GM12878 (cell line): ENCODE data around the gene ZNF334. TPM values are rescaled to one million over a fixed set of nuclear protein-coding genes. Genes with fewer than 3 reads are reported as not detected.

Experiments
- PAX8 ChIP-seq: fragments of 450-650 bp; IDR thresholded peaks from 2 replicates; pipeline ENCODE4 v1.6.1; 2017; ENCODE audit warnings: mild to moderate bottlenecking, moderate library complexity
- SMC3 ChIP-seq: IDR thresholded peaks from 2 replicates; pipeline ENCODE4 v1.6.1; 2011; ENCODE audit warnings: low read length, improper control_type of control experiment, borderline replicate concordance
- TARDBP ChIP-seq: IDR thresholded peaks from 2 replicates; pipeline ENCODE4 v1.6.1; 2016; ENCODE audit warnings: borderline replicate concordance
- polyA plus RNA-seq, 11 experiments: library from polyadenylated mRNA; depleted of rRNA in 4 of 11; unstranded in 6 of 11; stranded (reverse) in 5 of 11; fragments of >200 nt; fragmentation: Nextera tagmentation in 4 of 11; fragmentation: Illumina TruSeq in 1 of 11; extraction: Ambion mirVana in 4 of 11; extraction: Trizol in 1 of 11; gene quantifications; 1 replicate in 1 of 11; 2 replicates in 10 of 11; pipeline versions ENCODE4 v1.2.1 to v1.2.3, GENCODE V29; 2011 to 2016; ENCODE audit warnings: inconsistent platforms in 2 of 11, missing spikeins in 2 of 11, low read depth in 1 of 11
- total RNA-seq, 4 experiments: library from RNA; depleted of rRNA in 3 of 4; stranded (reverse); fragments of >200 nt in 3 of 4; fragmentation: Illumina TruSeq in 1 of 4; extraction: Trizol in 1 of 4; gene quantifications; 2 replicates each; pipeline versions ENCODE4 v1.2.1 to v1.2.3, GENCODE V29; 2013 to 2021
- TF ChIP-seq, protein P1 (sequence below): fragments of 450-650 bp; IDR thresholded peaks from 2 replicates; pipeline ENCODE4 v1.6.1; 2017; ENCODE audit warnings: mild to moderate bottlenecking
- TF ChIP-seq, protein P2 (sequence below): fragments of 450-650 bp; IDR thresholded peaks from 2 replicates; pipeline ENCODE4 v1.6.1; 2017; ENCODE audit warnings: low read depth, mild to moderate bottlenecking, moderate library complexity
- TF ChIP-seq, protein P3 (sequence below): fragments of 450-650 bp; IDR thresholded peaks from 2 replicates; pipeline ENCODE4 v1.6.1; 2017; ENCODE audit warnings: mild to moderate bottlenecking, moderate library complexity

Gene ZNF334
- total and polyA plus RNA-seq, 10 of the 15 experiments (the other 5 are each of a cell fraction or from before 2014, with no cell fraction given): 0.08 to 2.0 (median 1.2) TPM

DNA sequence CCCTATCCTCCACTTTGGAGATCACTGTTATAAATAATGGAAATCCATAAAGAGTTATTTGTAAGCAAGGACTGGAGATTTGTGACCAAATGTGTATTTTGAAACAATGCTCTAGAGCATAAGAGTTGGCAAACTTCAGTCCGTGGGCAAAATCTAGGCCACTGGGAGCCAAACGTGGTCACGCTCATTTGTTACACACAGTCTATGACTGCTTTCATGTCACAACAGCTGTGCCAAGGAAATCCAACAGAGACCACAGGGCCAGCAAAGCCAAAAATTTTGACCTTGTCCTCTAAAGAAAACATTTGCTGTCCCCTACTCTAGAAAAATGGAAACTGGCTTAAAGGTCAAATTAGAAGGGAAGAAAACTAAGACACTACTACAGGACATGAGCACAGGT is 7.9 kb downstream of the ZNF334 start (continued):
- TF ChIP-seq, protein P1, sequence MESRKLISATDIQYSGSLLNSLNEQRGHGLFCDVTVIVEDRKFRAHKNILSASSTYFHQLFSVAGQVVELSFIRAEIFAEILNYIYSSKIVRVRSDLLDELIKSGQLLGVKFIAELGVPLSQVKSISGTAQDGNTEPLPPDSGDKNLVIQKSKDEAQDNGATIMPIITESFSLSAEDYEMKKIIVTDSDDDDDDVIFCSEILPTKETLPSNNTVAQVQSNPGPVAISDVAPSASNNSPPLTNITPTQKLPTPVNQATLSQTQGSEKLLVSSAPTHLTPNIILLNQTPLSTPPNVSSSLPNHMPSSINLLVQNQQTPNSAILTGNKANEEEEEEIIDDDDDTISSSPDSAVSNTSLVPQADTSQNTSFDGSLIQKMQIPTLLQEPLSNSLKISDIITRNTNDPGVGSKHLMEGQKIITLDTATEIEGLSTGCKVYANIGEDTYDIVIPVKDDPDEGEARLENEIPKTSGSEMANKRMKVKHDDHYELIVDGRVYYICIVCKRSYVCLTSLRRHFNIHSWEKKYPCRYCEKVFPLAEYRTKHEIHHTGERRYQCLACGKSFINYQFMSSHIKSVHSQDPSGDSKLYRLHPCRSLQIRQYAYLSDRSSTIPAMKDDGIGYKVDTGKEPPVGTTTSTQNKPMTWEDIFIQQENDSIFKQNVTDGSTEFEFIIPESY: no peak
- TF ChIP-seq, protein P2, sequence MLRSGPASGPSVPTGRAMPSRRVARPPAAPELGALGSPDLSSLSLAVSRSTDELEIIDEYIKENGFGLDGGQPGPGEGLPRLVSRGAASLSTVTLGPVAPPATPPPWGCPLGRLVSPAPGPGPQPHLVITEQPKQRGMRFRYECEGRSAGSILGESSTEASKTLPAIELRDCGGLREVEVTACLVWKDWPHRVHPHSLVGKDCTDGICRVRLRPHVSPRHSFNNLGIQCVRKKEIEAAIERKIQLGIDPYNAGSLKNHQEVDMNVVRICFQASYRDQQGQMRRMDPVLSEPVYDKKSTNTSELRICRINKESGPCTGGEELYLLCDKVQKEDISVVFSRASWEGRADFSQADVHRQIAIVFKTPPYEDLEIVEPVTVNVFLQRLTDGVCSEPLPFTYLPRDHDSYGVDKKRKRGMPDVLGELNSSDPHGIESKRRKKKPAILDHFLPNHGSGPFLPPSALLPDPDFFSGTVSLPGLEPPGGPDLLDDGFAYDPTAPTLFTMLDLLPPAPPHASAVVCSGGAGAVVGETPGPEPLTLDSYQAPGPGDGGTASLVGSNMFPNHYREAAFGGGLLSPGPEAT: no peak
- TF ChIP-seq PAX8: no peak
- no peak for TF ChIP-seq SMC3
- TF ChIP-seq, protein P3, sequence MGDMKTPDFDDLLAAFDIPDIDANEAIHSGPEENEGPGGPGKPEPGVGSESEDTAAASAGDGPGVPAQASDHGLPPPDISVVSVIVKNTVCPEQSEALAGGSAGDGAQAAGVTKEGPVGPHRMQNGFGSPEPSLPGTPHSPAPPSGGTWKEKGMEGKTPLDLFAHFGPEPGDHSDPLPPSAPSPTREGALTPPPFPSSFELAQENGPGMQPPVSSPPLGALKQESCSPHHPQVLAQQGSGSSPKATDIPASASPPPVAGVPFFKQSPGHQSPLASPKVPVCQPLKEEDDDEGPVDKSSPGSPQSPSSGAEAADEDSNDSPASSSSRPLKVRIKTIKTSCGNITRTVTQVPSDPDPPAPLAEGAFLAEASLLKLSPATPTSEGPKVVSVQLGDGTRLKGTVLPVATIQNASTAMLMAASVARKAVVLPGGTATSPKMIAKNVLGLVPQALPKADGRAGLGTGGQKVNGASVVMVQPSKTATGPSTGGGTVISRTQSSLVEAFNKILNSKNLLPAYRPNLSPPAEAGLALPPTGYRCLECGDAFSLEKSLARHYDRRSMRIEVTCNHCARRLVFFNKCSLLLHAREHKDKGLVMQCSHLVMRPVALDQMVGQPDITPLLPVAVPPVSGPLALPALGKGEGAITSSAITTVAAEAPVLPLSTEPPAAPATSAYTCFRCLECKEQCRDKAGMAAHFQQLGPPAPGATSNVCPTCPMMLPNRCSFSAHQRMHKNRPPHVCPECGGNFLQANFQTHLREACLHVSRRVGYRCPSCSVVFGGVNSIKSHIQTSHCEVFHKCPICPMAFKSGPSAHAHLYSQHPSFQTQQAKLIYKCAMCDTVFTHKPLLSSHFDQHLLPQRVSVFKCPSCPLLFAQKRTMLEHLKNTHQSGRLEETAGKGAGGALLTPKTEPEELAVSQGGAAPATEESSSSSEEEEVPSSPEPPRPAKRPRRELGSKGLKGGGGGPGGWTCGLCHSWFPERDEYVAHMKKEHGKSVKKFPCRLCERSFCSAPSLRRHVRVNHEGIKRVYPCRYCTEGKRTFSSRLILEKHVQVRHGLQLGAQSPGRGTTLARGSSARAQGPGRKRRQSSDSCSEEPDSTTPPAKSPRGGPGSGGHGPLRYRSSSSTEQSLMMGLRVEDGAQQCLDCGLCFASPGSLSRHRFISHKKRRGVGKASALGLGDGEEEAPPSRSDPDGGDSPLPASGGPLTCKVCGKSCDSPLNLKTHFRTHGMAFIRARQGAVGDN: no peak
- no peak for TF ChIP-seq TARDBP
